Ascending aorta (tissue), 2 donors: ENCODE measurements around the gene ORM1. TPM values are rescaled to one million over a fixed set of nuclear protein-coding genes. Genes with fewer than 3 reads are reported as not detected.

ENCODE experiments used
- DNase-seq, 2 donors: peaks; one replicate each; pipeline ENCODE4 v3.0.0-alpha.2; 2019; ENCODE audit warnings: low spot score in 2 of 2
- H3K27ac ChIP-seq, 2 donors: fragments of 200-600 bp; sonication (generic); one replicate each; pipeline ENCODE4 v1.5.1; 2016 to 2017; ENCODE audit warnings: mild to moderate bottlenecking in 1 of 2
- H3K27me3 ChIP-seq: fragments of 200-600 bp; sonication (generic); one replicate; pipeline ENCODE4 v1.5.1; 2017
- H3K36me3 ChIP-seq, 2 donors: fragments of 200-600 bp; sonication (generic); one replicate each; pipeline ENCODE4 v1.5.1; 2016
- H3K4me1 ChIP-seq, 2 donors: fragments of 200-600 bp; sonication (generic); one replicate each; pipeline ENCODE4 v1.5.1; 2016 to 2017; ENCODE audit warnings: mild to moderate bottlenecking in 1 of 2
- H3K4me3 ChIP-seq, 2 donors: fragments of 200-600 bp; sonication (generic); one replicate each; pipeline ENCODE4 v1.5.1; 2016 to 2017; ENCODE audit warnings: mild to moderate bottlenecking in 1 of 2
- H3K9me3 ChIP-seq, 2 donors: fragments of 200-600 bp; sonication (generic); one replicate each; pipeline ENCODE4 v1.5.1; 2016
- intact Hi-C: fragments of 100-400 bp; cut with DNase I; formaldehyde crosslinking; loops from one replicate; pipeline ENCODE4 v1.15.1; 2023
- total RNA-seq: library from RNA; depleted of rRNA; stranded (reverse); fragments of >200 nt; gene quantifications from one replicate; pipeline ENCODE4 v1.1.0, GENCODE V29; 2016
- TF ChIP-seq, protein P1 (sequence below), 3 experiments: fragments of 200-600 bp in 2 of 3; fragments of 450-650 bp in 1 of 3; sonication (generic) in 2 of 3; IDR thresholded peaks; one replicate each; pipeline ENCODE4 v1.5.1; 2016 to 2019; ENCODE audit warnings: antibody characterized with exemption in 3 of 3, mild to moderate bottlenecking in 1 of 3, moderate library complexity in 1 of 3

The ORM1 gene
- total RNA-seq, 1 donor from 2014 or later: 53.3 TPM

DNA sequence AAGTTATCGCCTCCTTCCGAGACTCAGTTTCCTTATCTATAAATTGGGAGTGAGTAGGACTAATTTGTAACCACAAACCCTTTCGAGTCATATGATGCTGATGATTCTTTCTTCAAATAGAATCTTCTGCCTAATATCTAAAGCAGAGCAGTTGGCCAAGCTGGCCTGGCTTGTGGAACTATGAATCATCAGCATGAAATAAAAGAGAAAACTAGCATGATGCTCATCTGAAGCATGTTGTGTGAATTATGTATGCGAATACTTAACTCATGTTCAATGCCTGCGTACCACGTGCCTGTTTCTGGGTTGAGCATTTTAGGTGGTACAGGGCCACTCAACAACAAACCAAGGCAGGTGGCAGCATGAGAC lies 15.0 kb upstream of the ORM1 start:
- no peak overlapping the region for H3K27ac ChIP-seq
- TF ChIP-seq, protein P1, sequence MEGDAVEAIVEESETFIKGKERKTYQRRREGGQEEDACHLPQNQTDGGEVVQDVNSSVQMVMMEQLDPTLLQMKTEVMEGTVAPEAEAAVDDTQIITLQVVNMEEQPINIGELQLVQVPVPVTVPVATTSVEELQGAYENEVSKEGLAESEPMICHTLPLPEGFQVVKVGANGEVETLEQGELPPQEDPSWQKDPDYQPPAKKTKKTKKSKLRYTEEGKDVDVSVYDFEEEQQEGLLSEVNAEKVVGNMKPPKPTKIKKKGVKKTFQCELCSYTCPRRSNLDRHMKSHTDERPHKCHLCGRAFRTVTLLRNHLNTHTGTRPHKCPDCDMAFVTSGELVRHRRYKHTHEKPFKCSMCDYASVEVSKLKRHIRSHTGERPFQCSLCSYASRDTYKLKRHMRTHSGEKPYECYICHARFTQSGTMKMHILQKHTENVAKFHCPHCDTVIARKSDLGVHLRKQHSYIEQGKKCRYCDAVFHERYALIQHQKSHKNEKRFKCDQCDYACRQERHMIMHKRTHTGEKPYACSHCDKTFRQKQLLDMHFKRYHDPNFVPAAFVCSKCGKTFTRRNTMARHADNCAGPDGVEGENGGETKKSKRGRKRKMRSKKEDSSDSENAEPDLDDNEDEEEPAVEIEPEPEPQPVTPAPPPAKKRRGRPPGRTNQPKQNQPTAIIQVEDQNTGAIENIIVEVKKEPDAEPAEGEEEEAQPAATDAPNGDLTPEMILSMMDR (IDR thresholded peaks at IDR 0.05): no peak
- intact Hi-C loops: no loop called here
- no peak overlapping the region for H3K4me3 ChIP-seq
- H3K36me3 ChIP-seq: peaks cover 0 to 3% of the 10 kb centered on the region in 2 donors
- H3K4me1 ChIP-seq: no peaks in the 10 kb centered on the region
- DNase-seq: peak in 1 of 2 donors; percentile 59
- no peaks in the 10 kb centered on the region for H3K9me3 ChIP-seq
- H3K27me3 ChIP-seq: no peaks in the 10 kb centered on the region

DNA sequence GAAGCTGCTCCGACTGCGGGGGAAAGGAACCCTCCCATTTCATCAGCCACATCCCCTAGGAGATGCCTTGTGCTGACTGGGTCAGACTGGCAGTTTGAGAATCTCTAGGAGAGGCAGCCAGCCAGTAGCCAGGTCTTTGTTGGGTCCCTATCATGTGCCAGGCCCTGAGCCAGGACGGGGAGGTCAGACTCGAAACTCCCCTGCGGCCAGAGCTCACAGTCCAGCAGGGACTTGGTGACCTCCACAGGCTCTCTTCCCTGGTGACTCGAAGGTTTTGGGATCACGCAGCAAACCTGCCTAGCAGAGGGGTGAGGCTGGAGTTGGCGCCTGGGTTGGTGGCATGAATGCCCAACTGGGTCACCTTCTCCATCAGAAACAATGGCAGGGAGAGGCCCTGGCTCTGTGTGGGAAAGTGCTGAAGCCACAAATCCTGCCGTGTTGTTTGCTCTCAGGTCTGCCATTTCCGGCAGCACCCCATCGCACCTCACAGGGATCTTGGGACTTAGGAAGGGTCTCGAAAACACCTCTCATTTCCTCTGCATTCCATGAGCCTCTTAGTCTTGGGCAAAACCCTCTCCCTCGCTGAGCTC lies 14.4 kb upstream of the ORM1 start:
- TF ChIP-seq, protein P1 (IDR thresholded peaks at IDR 0.05): no peak
- peak in 1 of 2 donors; percentile 60 for DNase-seq

DNA sequence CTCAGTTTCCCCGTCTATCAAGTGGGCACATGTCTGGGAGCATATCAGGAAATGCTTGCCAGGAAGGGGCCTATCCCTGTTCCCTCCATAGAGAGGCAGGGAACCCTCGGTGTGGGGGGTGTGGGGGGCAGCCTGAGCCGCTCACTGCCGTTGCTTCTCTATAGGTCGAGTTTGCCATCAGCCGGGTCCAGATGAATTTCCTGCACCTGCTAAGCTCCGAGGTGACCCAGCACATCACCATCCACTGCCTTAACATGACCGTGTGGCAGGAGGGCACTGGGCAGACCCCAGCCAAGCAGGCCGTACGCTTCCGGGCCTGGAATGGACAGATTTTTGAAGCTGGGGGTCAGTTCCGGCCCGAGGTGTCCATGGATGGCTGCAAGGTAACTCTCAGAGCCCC lies 13.8 kb upstream of the ORM1 start:
- TF ChIP-seq, protein P1 (IDR thresholded peaks at IDR 0.05): no peak
- H3K9me3 ChIP-seq: no peaks in the 10 kb centered on the region
- H3K27ac ChIP-seq: no peak overlapping the region
- intact Hi-C loops: no loop called here
- H3K4me1 ChIP-seq: no peaks in the 10 kb centered on the region
- H3K36me3 ChIP-seq: peaks cover 0 to 3% of the 10 kb centered on the region in 2 donors
- H3K4me3 ChIP-seq: no peak overlapping the region
- no peaks in the 10 kb centered on the region for H3K27me3 ChIP-seq
- peak in 1 of 2 donors; percentile 58 for DNase-seq

More for the DNA sequence above, 14.4 kb upstream of the ORM1 start:
- intact Hi-C loops: no loop called here
- Histone ChIP-seq H3K27me3 (no peaks in the 10 kb centered on the region), H3K4me1 (no peaks in the 10 kb centered on the region), H3K9me3 (no peaks in the 10 kb centered on the region), H3K4me3 (no peak overlapping the region), H3K27ac (no peak overlapping the region), H3K36me3 (peaks cover 0 to 3% of the 10 kb centered on the region in 2 donors)

DNA sequence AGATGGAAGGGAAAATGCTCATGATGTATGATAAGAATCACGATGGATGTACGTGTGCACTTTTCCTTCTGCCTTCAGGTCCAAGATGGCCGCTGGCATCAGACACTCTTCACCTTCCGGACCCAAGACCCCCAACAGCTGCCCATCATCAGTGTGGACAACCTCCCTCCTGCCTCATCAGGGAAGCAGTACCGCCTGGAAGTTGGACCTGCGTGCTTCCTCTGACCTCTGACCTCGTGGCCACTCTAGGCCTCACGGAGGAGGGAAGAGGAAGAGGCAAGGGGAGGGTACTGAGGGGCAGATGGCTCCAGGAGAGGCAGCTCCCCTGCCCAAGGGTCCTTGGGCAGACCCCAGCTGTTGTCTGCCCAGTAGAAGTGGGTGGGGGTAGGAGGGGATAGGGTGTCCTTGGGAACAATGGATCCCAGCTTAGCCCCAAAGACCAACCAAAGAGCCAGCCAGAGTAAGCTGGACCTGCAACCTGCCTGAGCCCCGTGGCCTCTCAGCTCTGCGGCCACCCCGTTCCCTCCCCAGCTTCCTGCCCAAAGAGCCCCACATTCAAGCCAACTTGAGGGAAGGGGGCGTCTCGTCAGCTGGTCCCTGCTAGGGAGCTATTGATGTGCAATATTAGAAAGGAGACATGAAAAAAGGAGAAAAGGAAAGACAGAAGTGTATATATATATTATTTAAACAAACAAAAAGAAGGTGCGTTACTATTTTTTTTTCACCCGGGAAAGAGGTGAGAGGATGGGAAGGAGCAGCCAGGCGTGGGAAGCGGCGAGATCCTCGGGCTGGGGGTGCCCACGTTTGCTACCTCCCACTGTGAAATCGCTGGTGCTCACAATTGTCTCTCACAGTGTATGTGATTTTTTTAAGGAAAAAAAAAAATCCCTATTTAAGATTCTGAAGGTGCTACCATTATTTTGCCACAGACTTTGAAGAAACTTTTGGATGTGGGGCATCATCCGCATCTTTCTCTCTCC lies 12.1 kb upstream of the ORM1 start:
- H3K4me3 ChIP-seq: no peak overlapping the region
- no peaks in the 10 kb centered on the region for H3K4me1 ChIP-seq
- H3K27me3 ChIP-seq: no peaks in the 10 kb centered on the region
- TF ChIP-seq, protein P1 (IDR thresholded peaks at IDR 0.05): no peak
- intact Hi-C loops: no loop called here
- H3K27ac ChIP-seq: no peak overlapping the region
- H3K9me3 ChIP-seq: no peaks in the 10 kb centered on the region
- peak in 1 of 2 donors; percentile 39 for DNase-seq
- peaks cover 0 to 3% of the 10 kb centered on the region in 2 donors for H3K36me3 ChIP-seq

DNA sequence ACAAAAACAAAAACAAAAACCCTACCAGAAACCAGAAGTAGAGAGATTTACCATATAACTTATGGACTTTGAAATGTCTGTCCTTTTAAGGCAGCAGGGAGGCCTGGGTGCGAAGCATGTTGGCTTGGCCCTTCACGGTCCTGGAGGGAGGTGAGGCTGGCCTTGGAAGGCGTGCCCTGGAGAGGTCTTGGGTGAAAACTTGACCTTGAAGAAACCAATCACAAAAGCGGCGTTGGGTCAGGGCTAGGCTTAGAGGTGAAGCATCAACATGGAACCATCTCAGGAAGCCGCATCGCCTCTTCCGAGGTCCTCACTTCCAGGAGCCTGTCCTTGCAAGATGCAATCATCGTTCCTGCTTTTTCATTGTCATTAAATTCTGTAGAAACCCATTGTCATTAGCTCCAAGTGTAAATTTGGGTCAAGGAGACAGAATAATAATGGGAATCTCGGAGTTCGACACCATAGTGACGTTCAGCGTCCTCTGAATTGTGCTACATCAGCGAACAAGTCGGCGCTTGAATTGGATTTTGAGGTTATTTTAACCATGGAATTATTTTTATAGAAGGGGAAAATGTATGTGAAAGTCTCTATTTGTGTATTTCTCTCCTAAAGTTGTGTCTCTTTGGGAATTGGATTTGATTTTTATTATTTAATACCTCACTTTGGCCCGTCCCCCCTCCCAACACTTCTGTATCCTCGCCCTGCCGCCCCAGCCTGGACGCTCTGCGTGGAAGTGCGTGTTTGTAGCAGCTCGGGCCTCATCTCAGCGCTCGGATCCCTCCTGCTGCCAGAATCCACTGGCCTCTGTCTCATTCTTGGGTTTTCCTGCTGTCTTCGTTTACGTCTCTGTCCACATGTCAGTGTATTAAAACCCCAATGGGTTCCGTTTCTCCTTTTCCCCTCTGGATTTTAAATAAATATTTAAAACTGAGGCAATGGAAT lies 11.1 kb upstream of the ORM1 start:
- H3K4me3 ChIP-seq: no peak overlapping the region
- DNase-seq: peak in 1 of 2 donors; percentile 59
- intact Hi-C loops: no loop called here
- H3K27ac ChIP-seq: no peak overlapping the region
- no peaks in the 10 kb centered on the region for H3K27me3 ChIP-seq
- TF ChIP-seq, protein P1 (IDR thresholded peaks at IDR 0.05): no peak
- peaks cover 0 to 3% of the 10 kb centered on the region in 2 donors for H3K36me3 ChIP-seq
- H3K9me3 ChIP-seq: no peaks in the 10 kb centered on the region
- no peaks in the 10 kb centered on the region for H3K4me1 ChIP-seq
